GM12878 (cell line): Measurements from ENCODE around the gene PPL. TPM values are rescaled to one million over a fixed set of nuclear protein-coding genes. Genes with fewer than 3 reads are reported as not detected.

ENCODE experiments used
- ATAC-seq: fragments of 200-7000 bp; cut with Tn5 transposase; 3 replicates; pipeline ENCODE4 v1.9.1; 2020; ENCODE audit warnings: mild to moderate bottlenecking, moderate library complexity
- BruUV-seq: library from RNA; stranded (reverse); fragments of 400-500 nt; replicated peaks from 2 replicates; lab custom pipeline; 2021; lab: Mats Ljungman, UMichigan
- CTCF ChIA-PET: fragments of 300-600 bp; sonication (Branson Sonifier 250); formaldehyde crosslinking; extraction: SDS; loops from one replicate; lab custom pipeline; 2021; ENCODE audit warnings: inconsistent platforms; lab: Yijun Ruan, JAX
- POLR2A ChIA-PET: fragments of 350-600 bp; formaldehyde crosslinking; extraction: SDS; loops from one replicate; lab custom pipeline; 2021; ENCODE audit warnings: inconsistent platforms; lab: Charles Lee
- RAD21 ChIA-PET: fragments of 300-600 bp; sonication (Branson Sonifier 250); formaldehyde crosslinking; loops from one replicate; lab custom pipeline; 2023; ENCODE audit warnings: antibody characterized with exemption; ENCODE audit not compliant: unreplicated experiment; lab: Charles Lee
- SMC1A ChIA-PET: fragments of 300-600 bp; sonication (Branson Sonifier 250); formaldehyde crosslinking; loops from one replicate; lab custom pipeline; 2023; ENCODE audit not compliant: unreplicated experiment, uncharacterized antibody; lab: Charles Lee
- DNase-seq: peaks from one replicate; pipeline ENCODE4 v3.0.0-alpha.2; 2011; ENCODE audit warnings: low read depth, low spot score
- FAIRE-seq: peaks from 3 replicates; lab custom pipeline; 2011; peaks lifted over from hg19 to GRCh38; lab: Jason Lieb, UNC
- H2AFZ ChIP-seq: 2 replicates; pipeline ENCODE4 v1.6.0; 2011; ENCODE audit warnings: low read depth, low read length, control low read depth; ENCODE audit not compliant: control insufficient read depth
- H3K27ac ChIP-seq: 2 replicates; pipeline ENCODE4 v1.5.1; 2011; ENCODE audit warnings: control low read depth; ENCODE audit not compliant: control insufficient read depth, insufficient read depth
- H3K27me3 ChIP-seq, 2 experiments: replicated peaks in 1 of 2; 2 replicates each; pipeline versions ENCODE4 v1.6.0 to v1.6.1; 2011; ENCODE audit warnings: low read length in 1 of 2; ENCODE audit not compliant: control insufficient read depth in 2 of 2, insufficient read depth in 2 of 2
- H3K36me3 ChIP-seq, 2 experiments: 2 replicates each; pipeline ENCODE4 v1.5.1; 2011; ENCODE audit warnings: low read length in 1 of 2; ENCODE audit not compliant: control insufficient read depth in 2 of 2, insufficient read depth in 2 of 2
- H3K4me1 ChIP-seq: 2 replicates; pipeline ENCODE4 v1.6.1; 2011; ENCODE audit warnings: mild to moderate bottlenecking, low read length, moderate library complexity, mixed read lengths; ENCODE audit not compliant: control insufficient read depth, insufficient read depth
- H3K4me2 ChIP-seq: 2 replicates; pipeline ENCODE4 v1.6.0; 2011; ENCODE audit warnings: control low read depth; ENCODE audit not compliant: control insufficient read depth, insufficient read depth
- H3K4me3 ChIP-seq: fragments of 200-600 bp; sonication (generic); 2 replicates; pipeline ENCODE4 v1.5.1; 2016
- H3K79me2 ChIP-seq: 2 replicates; pipeline ENCODE4 v1.6.0; 2011; ENCODE audit warnings: low read length; ENCODE audit not compliant: control insufficient read depth, insufficient read depth
- H3K9ac ChIP-seq: 2 replicates; pipeline ENCODE4 v1.8.0; 2011; ENCODE audit warnings: low read length, control low read depth, mixed read lengths; ENCODE audit not compliant: control insufficient read depth, insufficient read depth
- H3K9me3 ChIP-seq: replicated peaks from 3 replicates; pipeline ENCODE4 v1.5.1; 2011; ENCODE audit warnings: mild to moderate bottlenecking, low read length; ENCODE audit not compliant: control insufficient read depth, insufficient read depth
- H4K20me1 ChIP-seq: 2 replicates; pipeline ENCODE4 v1.6.0; 2011; ENCODE audit not compliant: control insufficient read depth, insufficient read depth
- ATF7 ChIP-seq: fragments of 450-650 bp; IDR thresholded peaks from 2 replicates; pipeline ENCODE4 v1.6.1; 2016; ENCODE audit warnings: low read depth, mild to moderate bottlenecking
- CBX5 ChIP-seq: sonication (generic); IDR thresholded peaks from 2 replicates; pipeline ENCODE4 v1.6.1; 2016; ENCODE audit warnings: low read depth, moderate library complexity, mild to moderate bottlenecking, inconsistent platforms
- CHD1 ChIP-seq: IDR thresholded peaks from 2 replicates; pipeline ENCODE4 v1.6.1; 2012; ENCODE audit warnings: low read depth, low read length, improper control_type of control experiment
- CREM ChIP-seq: IDR thresholded peaks from 2 replicates; pipeline ENCODE4 v1.6.1; 2014; ENCODE audit warnings: antibody characterized with exemption, low read depth
- FOS ChIP-seq: IDR thresholded peaks from 3 replicates; pipeline ENCODE4 v1.6.1; 2011; ENCODE audit warnings: borderline replicate concordance; ENCODE audit not compliant: insufficient read length; ENCODE audit errors: extremely low read depth
- JUNB ChIP-seq: IDR thresholded peaks from 2 replicates; pipeline ENCODE4 v1.6.1; 2016; ENCODE audit warnings: antibody characterized with exemption, mild to moderate bottlenecking
- KAT2A ChIP-seq: conservative IDR thresholded peaks from 2 replicates; pipeline ENCODE4 v1.6.1; 2011; ENCODE audit warnings: low read depth, low read length; ENCODE audit not compliant: control insufficient read depth
- NFYB ChIP-seq: IDR thresholded peaks from 2 replicates; pipeline ENCODE4 v1.6.1; 2011; ENCODE audit warnings: low read depth, mild to moderate bottlenecking, low read length, improper control_type of control experiment, moderate library complexity; ENCODE audit not compliant: insufficient read depth
- NR2F1 ChIP-seq: fragments of 450-650 bp; conservative IDR thresholded peaks from 2 replicates; pipeline ENCODE4 v1.6.1; 2017; ENCODE audit warnings: mild to moderate bottlenecking
- PRDM15 ChIP-seq: fragments of 450-650 bp; formaldehyde crosslinking; IDR thresholded peaks from 2 replicates; pipeline ENCODE4 v1.4.0; 2020; ENCODE audit warnings: mild to moderate bottlenecking, moderate library complexity
- SMAD1 ChIP-seq: fragments of 450-650 bp; IDR thresholded peaks from 2 replicates; pipeline ENCODE4 v1.6.1; 2018; ENCODE audit warnings: mild to moderate bottlenecking, low read depth; ENCODE audit not compliant: partially characterized antibody
- SREBF1 ChIP-seq: IDR thresholded peaks from 2 replicates; pipeline ENCODE4 v1.6.1; 2012; ENCODE audit warnings: mild to moderate bottlenecking, low read length
- SRF ChIP-seq, 2 experiments: IDR thresholded peaks; 2 replicates each; pipeline ENCODE4 v1.6.1; 2011; ENCODE audit warnings: low read depth in 2 of 2, low read length in 2 of 2, mild to moderate bottlenecking in 1 of 2, moderate library complexity in 1 of 2
- SUZ12 ChIP-seq: fragments of 200-600 bp; sonication (generic); IDR thresholded peaks from one replicate; pipeline ENCODE4 v1.6.1; 2018; ENCODE audit warnings: antibody characterized with exemption, mild to moderate bottlenecking; ENCODE audit not compliant: unreplicated experiment
- TCF7 ChIP-seq: IDR thresholded peaks from 2 replicates; pipeline ENCODE4 v1.6.1; 2014; ENCODE audit warnings: antibody characterized with exemption, borderline replicate concordance
- ZNF274 ChIP-seq: IDR thresholded peaks from one replicate; pipeline ENCODE4 v1.8.0; 2011; ENCODE audit not compliant: insufficient read length, insufficient read depth
- ZNF384 ChIP-seq: IDR thresholded peaks from 2 replicates; pipeline ENCODE4 v1.6.1; 2012; ENCODE audit warnings: low read depth, mild to moderate bottlenecking, low read length, improper control_type of control experiment, borderline replicate concordance
- ZNF622 ChIP-seq: fragments of 450-650 bp; IDR thresholded peaks from 2 replicates; pipeline ENCODE4 v1.6.1; 2017; ENCODE audit warnings: mild to moderate bottlenecking, inconsistent platforms
- WGBS: methylation state at CpG from one replicate; pipeline ENCODE4 v1.1.6; 2016; ENCODE audit warnings: low lambda C conversion rate; ENCODE audit not compliant: insufficient replicate concordance, insufficient coverage; ENCODE audit errors: missing lambda C conversion rate; 5-methylcytosine and 5-hydroxymethylcytosine counted together
- in situ Hi-C: fragments of 300-500 bp; cut with MboI; formaldehyde crosslinking; loops from 9 replicates; pipeline ENCODE4 v1.14.3; 2018; ENCODE audit warnings: mixed read lengths
- intact Hi-C: fragments of 100-400 bp; cut with micrococcal nuclease; formaldehyde crosslinking; loops from one replicate; pipeline ENCODE4 v1.14.2; 2022; ENCODE audit not compliant: unreplicated experiment
- polyA plus RNA-seq, 11 experiments: library from polyadenylated mRNA; depleted of rRNA in 4 of 11; unstranded in 6 of 11; stranded (reverse) in 5 of 11; fragments of >200 nt; fragmentation: Nextera tagmentation in 4 of 11; fragmentation: Illumina TruSeq in 1 of 11; extraction: Ambion mirVana in 4 of 11; extraction: Trizol in 1 of 11; gene quantifications; 1 replicate in 1 of 11; 2 replicates in 10 of 11; pipeline versions ENCODE4 v1.2.1 to v1.2.3, GENCODE V29; 2011 to 2016; ENCODE audit warnings: inconsistent platforms in 2 of 11, missing spikeins in 2 of 11, low read depth in 1 of 11
- total RNA-seq, 4 experiments: library from RNA; depleted of rRNA in 3 of 4; stranded (reverse); fragments of >200 nt in 3 of 4; fragmentation: Illumina TruSeq in 1 of 4; extraction: Trizol in 1 of 4; gene quantifications; 2 replicates each; pipeline versions ENCODE4 v1.2.1 to v1.2.3, GENCODE V29; 2013 to 2021

The PPL gene
- total and polyA plus RNA-seq, 10 of the 15 experiments (the other 5 are each of a cell fraction or from before 2014, with no cell fraction given) = 0.03 to 0.47 (median 0.05) TPM; not detected in 2

- TF ChIP-seq PRDM15 (CRISPR knock-in tag) (no peak), SRF (IDR thresholded peaks at IDR 0.05; ENCODE audit: low read depth in 2 of 2, low read length in 2 of 2) (no peak), CREM (no peak), CBX5 (no peak)
Observed at GRCh38 chr16:4868535-4868934, 68.4 kb downstream of the PPL start (continued).

- no peak overlapping the region for H3K4me3 ChIP-seq
- no peak for DNase-seq
- ChIA-PET CTCF (no interaction called here), RAD21 (interaction anchor here (0.5 kb wide), 1 partner anchor 293 kb away, joined by 3 read pairs; no protein-coding TSS in a partner anchor), SMC1A (no interaction called here), POLR2A (interaction anchor here (0.6 kb wide), 1 partner anchor 288 kb away, joined by 4 read pairs; no protein-coding TSS in a partner anchor)
- H3K27me3 ChIP-seq = no peaks in the 10 kb centered on the region
- WGBS = 97% methylated on average over 5 of the region's 5 CpGs
- no peak overlapping the region for H2AFZ ChIP-seq
- no peaks in the 10 kb centered on the region for H3K9me3 ChIP-seq
- in situ Hi-C loops = no loop called here
- H3K4me1 ChIP-seq = no peaks in the 10 kb centered on the region
- H3K36me3 ChIP-seq = peaks cover 24 to 30% of the 10 kb centered on the region in 2 experiments
- 0 out of 3 replicates have a peak, but pooled peaks have one; percentile 24 for ATAC-seq
- no peak overlapping the region for H3K4me2 ChIP-seq
- H3K79me2 ChIP-seq = no peaks in the 10 kb centered on the region; the same call in 1 of the 2 replicates
- intact Hi-C loops = no loop called here
- no TSS peak for BruUV-seq
- no peak overlapping the region for H3K9ac ChIP-seq
- no peak overlapping the region for H3K27ac ChIP-seq
- H4K20me1 ChIP-seq = no peaks in the 10 kb centered on the region; the same call in 1 of the 2 replicates
- FAIRE-seq = no peak
- TF ChIP-seq CHD1 = no peak
- TF ChIP-seq ZNF384 = no peak
- TF ChIP-seq JUNB = no peak
- TF ChIP-seq TCF7 = no peak
- TF ChIP-seq ZNF622 = no peak
- no peak for TF ChIP-seq PRDM15 (CRISPR knock-in tag)
- TF ChIP-seq SMAD1 = no peak
- TF ChIP-seq SREBF1 = no peak
- TF ChIP-seq ZNF274 = no peak
- no peak for TF ChIP-seq ATF7
- no peak for TF ChIP-seq SUZ12
- no peak for TF ChIP-seq FOS
- no peak for TF ChIP-seq NFYB
- TF ChIP-seq NR2F1 = no peak
- no peak for TF ChIP-seq KAT2A
Observed at GRCh38 chr16:4868026-4868425, 68.9 kb downstream of the PPL start.
